Heart left ventricle (tissue), 16 donors: Measurements from ENCODE around the gene ARFRP1. TPM values are rescaled to one million over a fixed set of nuclear protein-coding genes. Genes with fewer than 3 reads are reported as not detected.
"Not testable (repeated sequence)": the region's sequence is repeated elsewhere in the genome, so short reads cannot be mapped to it uniquely, and the experiment has no call there.

ENCODE experiments used
- ATAC-seq, 4 donors: fragments of 200-7000 bp; cut with Tn5 transposase; one replicate each; pipeline ENCODE4 v1.9.1; 2020 to 2022; ENCODE audit warnings: moderate library complexity in 4 of 4, mild to moderate bottlenecking in 3 of 4, moderate number of reproducible peaks in 1 of 4
- DNase-seq, 5 donors: peaks; one replicate each; pipeline ENCODE4 v3.0.0-alpha.2; 2020
- H3K27ac ChIP-seq, 12 donors: fragments of 200-600 bp; sonication (generic) in 4 of 12; one replicate each; pipeline versions ENCODE4 v1.5.0 to v1.8.0; 2016 to 2022; ENCODE audit warnings: mild to moderate bottlenecking in 2 of 12
- H3K27me3 ChIP-seq, 9 donors: fragments of 200-600 bp; sonication (generic) in 2 of 9; one replicate each; pipeline versions ENCODE4 v1.5.1 to v1.8.0; 2016 to 2022; ENCODE audit warnings: mild to moderate bottlenecking in 3 of 9
- H3K36me3 ChIP-seq, 9 donors: fragments of 200-600 bp; sonication (generic) in 2 of 9; one replicate each; pipeline versions ENCODE4 v1.5.0 to v1.8.0; 2018 to 2022; ENCODE audit warnings: mild to moderate bottlenecking in 2 of 9
- H3K4me1 ChIP-seq, 12 donors: fragments of 200-600 bp; sonication (generic) in 4 of 12; one replicate each; pipeline versions ENCODE4 v1.5.0 to v1.8.0; 2016 to 2022; ENCODE audit warnings: mild to moderate bottlenecking in 3 of 12
- H3K4me3 ChIP-seq, 12 donors: fragments of 200-600 bp; sonication (generic) in 4 of 12; one replicate each; pipeline versions ENCODE4 v1.5.0 to v1.8.0; 2017 to 2022; ENCODE audit warnings: mild to moderate bottlenecking in 9 of 12, moderate library complexity in 4 of 12
- H3K9me3 ChIP-seq, 12 donors: fragments of 200-600 bp; sonication (generic) in 4 of 12; one replicate each; pipeline versions ENCODE4 v1.5.0 to v1.8.0; 2016 to 2022; ENCODE audit warnings: mild to moderate bottlenecking in 1 of 12
- POLR2A ChIP-seq, 2 donors: fragments of 450-650 bp; IDR thresholded peaks; one replicate each; pipeline ENCODE4 v1.6.1; 2017; ENCODE audit warnings: antibody characterized with exemption in 2 of 2, mild to moderate bottlenecking in 2 of 2, moderate library complexity in 2 of 2
- WGBS, 4 donors: extraction: QIAGEN DNeasy Blood & Tissue Kit in 2 of 4; methylation state at CpG; one replicate each; pipeline versions ENCODE4 v1.1.5 to v1.1.7; 2013 to 2018; 5-methylcytosine and 5-hydroxymethylcytosine counted together
- intact Hi-C, 10 donors: fragments of 100-400 bp; cut with DNase I; formaldehyde crosslinking; loops; one replicate each; pipeline versions ENCODE4 v1.11.1 to v1.14.2; 2022
- polyA plus RNA-seq, 2 donors: library from polyadenylated mRNA; stranded (reverse); fragments of 200-250 nt; gene quantifications; one replicate each; pipeline ENCODE4 v1.2.3, GENCODE V29; 2013
- total RNA-seq, 9 donors: library from RNA; depleted of rRNA in 2 of 9; stranded (reverse); fragments of >200 nt in 2 of 9; fragmentation: NEBNext Ultra II Directional in 3 of 9; extraction: Animal tissue kit (Norgen Biotek cat#: 25700) in 3 of 9; gene quantifications; one replicate each; pipeline versions ENCODE4 v1.1.0 to v1.2.4, GENCODE V29; 2016 to 2023
- TF ChIP-seq, protein P1 (sequence below), 12 donors: fragments of 200-600 bp; sonication (generic) in 4 of 12; IDR thresholded peaks; one replicate each; pipeline versions ENCODE4 v1.5.0 to v1.8.0; 2018 to 2022; ENCODE audit warnings: antibody characterized with exemption in 12 of 12, mild to moderate bottlenecking in 5 of 12
- donor health status: ischemic (EF 13 %, LVEDD 7.1; RV severe dilation, severe dysfunction).
- donor health status: healthy with polysubstance abuse.
- donor health status: DM: no; HTN: yes; CAD: no.
- donor health status: DM: no; HTN: no; CAD: no.
- donor health status: ischemic (EF 25% LVEDD 6.9; RV normal size, moderate dysfunction).
- donor health status: ischemic (EF 25% LVEDD 5.7; RV mildly dilated, moderate dysfunction).
- donor health status: healthy.
- donor health status: DM: yes; HTN: yes; CAD: no.
- donor health status: ischemic (EF 35%, LVEDD 5.7; RV mildly dilated, moderate dysfunction).
- donor health status: nonischemic (EF 11% LVEDD 7.7; RV severe dilation, severe dysfunction).
- donor health status: DM: yes; HTN: yes; CAD: no.
- donor health status: PGD.
- donor health status: ischemic (EF 29% LVEDD 5.4; RV normal size, mild dysfunction).
- donor health status: nonischemic (EF 23%, LVEDD 6.1; RV moderate dilation, normal function).

ARFRP1 gene
- total and polyA plus RNA-seq, 11 donors, result 27.3 to 47.8 (median 35.9) TPM

DNA sequence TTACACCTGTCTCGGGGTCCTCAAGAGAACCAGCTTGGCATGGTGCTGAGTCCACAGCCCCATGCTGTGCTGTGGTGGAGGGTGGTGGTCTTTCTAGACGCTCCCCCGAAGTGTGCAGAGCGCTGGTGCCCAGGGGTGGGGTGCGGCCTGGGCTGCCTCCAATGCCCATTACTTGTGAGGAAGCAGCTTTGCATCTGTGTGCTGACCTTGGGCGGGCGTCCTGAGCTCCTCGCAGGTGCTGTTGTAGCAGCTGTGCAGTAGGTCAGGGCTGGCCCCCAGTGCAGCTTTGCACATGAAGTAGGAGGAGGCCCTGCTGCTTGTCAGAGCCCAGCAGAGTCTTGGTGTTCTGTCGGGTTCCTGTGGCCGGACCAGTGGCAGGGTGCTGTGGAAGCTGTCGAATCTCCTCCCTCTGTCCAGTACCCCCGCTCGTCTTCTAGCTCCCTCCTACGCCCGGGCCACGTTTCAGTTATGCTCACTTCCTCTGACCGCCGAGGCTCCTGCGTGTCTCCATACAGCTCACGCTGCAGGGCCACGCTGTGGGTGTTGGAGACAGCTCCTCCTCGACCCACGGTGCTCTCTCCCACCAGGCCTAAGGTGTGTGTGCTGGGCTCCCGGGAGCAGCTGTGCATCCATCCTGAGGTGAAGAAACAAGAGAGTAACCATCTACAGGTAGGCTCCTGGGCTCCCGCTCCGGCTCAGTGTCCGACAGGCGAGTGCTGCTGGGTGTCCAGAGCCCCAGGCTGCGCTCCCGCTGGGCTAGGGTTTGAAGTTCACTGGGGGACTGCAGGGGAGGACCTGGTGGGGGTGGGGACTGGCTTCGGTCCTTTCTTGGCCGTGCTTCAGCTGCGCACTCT, 45.6 kb downstream of the ARFRP1 start:
- H3K36me3 ChIP-seq, result peaks cover 0 to 61% (median 44%) of the 10 kb centered on the region in 9 donors

DNA sequence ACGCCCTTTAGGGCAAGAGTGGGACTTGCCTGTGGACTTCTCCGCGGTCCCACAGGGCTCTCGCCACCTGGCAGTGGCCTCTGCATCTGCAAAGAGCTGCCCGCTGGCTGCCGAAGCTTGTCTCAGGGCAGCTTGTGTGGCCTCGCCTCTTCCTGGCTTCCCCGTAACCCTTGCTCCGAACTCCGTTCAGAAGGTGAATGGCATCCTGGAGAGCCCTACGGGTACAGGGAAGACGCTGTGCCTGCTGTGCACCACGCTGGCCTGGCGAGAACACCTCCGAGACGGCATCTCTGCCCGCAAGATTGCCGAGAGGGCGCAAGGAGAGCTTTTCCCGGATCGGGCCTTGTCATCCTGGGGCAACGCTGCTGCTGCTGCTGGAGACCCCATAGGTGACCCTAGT, 46.7 kb downstream of the ARFRP1 start:
- intact Hi-C loops, result no loop called here
- no peak for ATAC-seq
- 95 to 97% (median 96%) methylated on average over 17 to 22 of the region's 22 CpGs for WGBS, 4 donors

More for the DNA sequence above, 45.6 kb downstream of the ARFRP1 start:
- no peaks in the 10 kb centered on the region for H3K27me3 ChIP-seq
- DNase-seq (no peak), ATAC-seq (no peak)
- H3K9me3 ChIP-seq, result no peaks in the 10 kb centered on the region
- TF ChIP-seq, protein P1, sequence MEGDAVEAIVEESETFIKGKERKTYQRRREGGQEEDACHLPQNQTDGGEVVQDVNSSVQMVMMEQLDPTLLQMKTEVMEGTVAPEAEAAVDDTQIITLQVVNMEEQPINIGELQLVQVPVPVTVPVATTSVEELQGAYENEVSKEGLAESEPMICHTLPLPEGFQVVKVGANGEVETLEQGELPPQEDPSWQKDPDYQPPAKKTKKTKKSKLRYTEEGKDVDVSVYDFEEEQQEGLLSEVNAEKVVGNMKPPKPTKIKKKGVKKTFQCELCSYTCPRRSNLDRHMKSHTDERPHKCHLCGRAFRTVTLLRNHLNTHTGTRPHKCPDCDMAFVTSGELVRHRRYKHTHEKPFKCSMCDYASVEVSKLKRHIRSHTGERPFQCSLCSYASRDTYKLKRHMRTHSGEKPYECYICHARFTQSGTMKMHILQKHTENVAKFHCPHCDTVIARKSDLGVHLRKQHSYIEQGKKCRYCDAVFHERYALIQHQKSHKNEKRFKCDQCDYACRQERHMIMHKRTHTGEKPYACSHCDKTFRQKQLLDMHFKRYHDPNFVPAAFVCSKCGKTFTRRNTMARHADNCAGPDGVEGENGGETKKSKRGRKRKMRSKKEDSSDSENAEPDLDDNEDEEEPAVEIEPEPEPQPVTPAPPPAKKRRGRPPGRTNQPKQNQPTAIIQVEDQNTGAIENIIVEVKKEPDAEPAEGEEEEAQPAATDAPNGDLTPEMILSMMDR (IDR thresholded peaks at IDR 0.05), result no peak
- no peak for TF ChIP-seq POLR2A (IDR thresholded peaks at IDR 0.05)
- no peak overlapping the region for H3K27ac ChIP-seq
- WGBS, 4 donors, result 90 to 94% (median 91%) methylated on average over 25 to 33 of the region's 33 CpGs
- intact Hi-C loops, result no loop called here
- peaks cover 3 to 20% (median 16%) of the 10 kb centered on the region in 12 donors for H3K4me1 ChIP-seq
- no peak overlapping the region for H3K4me3 ChIP-seq

DNA sequence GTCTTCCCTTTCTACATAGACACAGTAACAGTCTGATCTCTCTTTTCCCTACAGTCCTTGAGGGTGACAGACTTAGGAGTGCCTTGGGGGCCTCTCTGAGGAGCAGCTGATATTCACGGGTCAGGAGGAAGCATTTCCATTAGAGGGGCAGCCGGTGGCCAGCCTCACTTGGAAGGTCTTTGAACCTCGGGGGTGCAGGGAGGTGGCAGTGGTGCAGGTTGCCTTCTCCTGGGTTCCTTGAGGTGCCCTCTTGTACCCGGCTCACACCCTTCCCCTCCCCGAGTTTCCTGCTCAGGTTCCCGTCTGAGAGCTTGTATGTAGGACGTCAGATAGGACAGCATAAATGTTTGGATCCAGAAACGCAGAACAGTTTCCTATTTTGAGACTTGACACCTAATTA, 47.2 kb downstream of the ARFRP1 start:
- WGBS, 4 donors, result 85 to 93% (median 87%) methylated on average over 8 of the region's 8 CpGs

More for the DNA sequence above, 46.7 kb downstream of the ARFRP1 start:
- no peaks in the 10 kb centered on the region for H3K9me3 ChIP-seq
- no peak for TF ChIP-seq POLR2A (IDR thresholded peaks at IDR 0.05)
- TF ChIP-seq, protein P1 (IDR thresholded peaks at IDR 0.05), result no peak
- H3K27me3 ChIP-seq, result no peaks in the 10 kb centered on the region
- DNase-seq, result no peak
- no peak overlapping the region for H3K4me3 ChIP-seq
- no peak overlapping the region for H3K27ac ChIP-seq
- peaks cover 3 to 23% (median 16%) of the 10 kb centered on the region in 12 donors for H3K4me1 ChIP-seq
- H3K36me3 ChIP-seq, result peaks cover 0 to 52% (median 36%) of the 10 kb centered on the region in 9 donors

DNA sequence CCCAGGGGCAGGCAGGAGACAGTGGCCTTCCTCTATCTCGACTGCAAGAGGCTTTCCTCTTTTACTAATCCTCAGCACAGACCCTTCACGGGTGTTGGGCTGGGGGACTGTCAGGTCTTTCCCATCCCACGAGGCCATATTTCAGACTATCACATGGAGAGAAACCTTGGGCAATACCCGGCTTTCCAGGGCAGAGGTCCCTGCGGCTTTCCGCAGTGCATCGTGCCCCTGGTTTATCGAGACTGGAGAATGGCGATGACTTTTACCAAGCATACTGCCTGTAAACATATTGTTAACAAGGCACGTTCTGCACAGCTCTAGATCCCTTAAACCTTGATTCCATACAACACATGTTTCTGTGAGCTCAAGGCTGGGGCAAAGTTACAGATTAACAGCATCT, 47.6 kb downstream of the ARFRP1 start:
- H3K27ac ChIP-seq, H3K4me3 ChIP-seq, H3K9me3 ChIP-seq, DNase-seq, ATAC-seq, H3K27me3 ChIP-seq, intact Hi-C loops: not testable (repeated sequence)
- 88 to 93% (median 92%) methylated on average over 10 of the region's 10 CpGs for WGBS, 4 donors
- Histone ChIP-seq H3K4me1 (peaks cover 3 to 23% (median 16%) of the 10 kb centered on the region in 12 donors), H3K36me3 (peaks cover 0 to 45% (median 32%) of the 10 kb centered on the region in 9 donors)

More for the DNA sequence above, 47.2 kb downstream of the ARFRP1 start:
- H3K4me3 ChIP-seq, result no peak overlapping the region
- TF ChIP-seq POLR2A (IDR thresholded peaks at IDR 0.05), result no peak
- TF ChIP-seq, protein P1 (IDR thresholded peaks at IDR 0.05), result no peak
- H3K36me3 ChIP-seq, result peaks cover 0 to 47% (median 32%) of the 10 kb centered on the region in 9 donors
- no peaks in the 10 kb centered on the region for H3K9me3 ChIP-seq
- ATAC-seq (no peak), DNase-seq (no peak)
- intact Hi-C loops, result no loop called here
- no peaks in the 10 kb centered on the region for H3K27me3 ChIP-seq
- H3K27ac ChIP-seq, result no peak overlapping the region
- peaks cover 3 to 23% (median 16%) of the 10 kb centered on the region in 12 donors for H3K4me1 ChIP-seq
